DMS 273 (cell line): ENCODE data around the gene TUBE1.
"Not testable (repeated sequence)": the region's sequence is repeated elsewhere in the genome, so short reads cannot be mapped to it uniquely, and the experiment has no call there.

Source experiments
- DNase-seq: peaks from one replicate; lab custom pipeline; 2025; ENCODE audit not compliant: unreplicated experiment; lab: John Stamatoyannopoulos, UW

TUBE1 gene

DNA sequence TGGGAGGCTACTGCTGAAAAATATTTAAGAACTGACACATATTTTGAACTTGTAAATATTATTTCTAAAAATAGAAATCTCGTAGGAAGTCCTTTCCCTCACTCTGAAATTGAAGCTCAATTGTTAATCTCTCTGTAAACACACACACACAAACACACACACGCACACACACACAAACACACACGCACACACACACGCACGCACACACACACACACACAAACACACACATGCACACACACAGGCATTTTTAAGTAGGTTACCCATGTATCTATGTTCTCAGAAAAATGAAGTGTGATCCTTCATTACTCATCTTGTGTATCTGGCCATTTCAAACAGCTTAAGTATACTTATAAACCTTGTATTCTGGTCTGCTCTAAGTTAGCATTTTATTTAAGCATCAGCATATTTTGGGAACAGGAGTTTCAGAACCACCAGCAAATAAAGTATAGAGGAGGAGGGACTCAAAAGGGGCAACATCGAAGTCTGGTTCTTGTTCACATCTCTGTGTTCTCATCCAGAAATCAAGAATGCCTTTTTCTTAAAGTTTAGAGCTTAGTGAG, 21.8 kb downstream of the TUBE1 start:
- no peak for DNase-seq

DNA sequence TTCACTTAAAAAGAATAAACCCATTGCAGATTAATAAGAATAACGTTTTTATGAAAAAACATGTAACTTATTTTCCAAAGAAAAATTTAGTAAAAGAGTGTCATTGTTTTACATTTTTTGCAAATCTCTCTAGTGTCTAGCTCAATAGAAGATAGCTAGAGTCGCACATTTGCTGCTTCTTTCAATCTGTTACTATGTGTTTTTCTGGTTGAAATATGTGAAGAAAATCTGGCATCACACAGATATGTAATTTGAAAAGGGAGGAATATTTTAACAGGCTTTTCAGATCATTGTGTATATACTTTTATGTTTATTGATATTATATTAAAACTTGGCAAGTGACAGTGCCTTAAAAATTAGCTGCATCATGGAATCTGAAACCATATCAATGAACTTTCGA, 24.3 kb downstream of the TUBE1 start:
- DNase-seq, result no peak

DNA sequence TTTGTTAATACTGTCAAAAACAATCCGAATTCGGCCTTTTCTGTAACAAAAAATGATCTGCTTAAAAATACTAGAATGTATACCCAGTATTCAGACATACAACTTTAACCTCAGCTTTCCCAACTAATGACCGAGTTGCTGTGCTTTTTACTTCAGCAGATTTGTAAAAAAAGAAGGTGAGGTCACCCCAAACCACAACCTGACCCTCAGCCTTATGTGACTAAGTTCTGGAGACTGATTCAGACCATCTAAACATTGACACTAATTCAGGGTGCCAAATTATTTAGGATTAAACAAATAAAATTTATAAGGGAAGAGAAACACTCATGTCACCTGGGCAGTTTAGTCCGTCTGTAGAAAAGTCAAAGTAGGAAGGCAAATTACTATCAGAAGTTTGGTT, 25.7 kb downstream of the TUBE1 start:
- DNase-seq, result no peak

GRCh38 chr6:112058243-112059032, 28.8 kb downstream of the TUBE1 start:
- DNase-seq, result no peak

DNA sequence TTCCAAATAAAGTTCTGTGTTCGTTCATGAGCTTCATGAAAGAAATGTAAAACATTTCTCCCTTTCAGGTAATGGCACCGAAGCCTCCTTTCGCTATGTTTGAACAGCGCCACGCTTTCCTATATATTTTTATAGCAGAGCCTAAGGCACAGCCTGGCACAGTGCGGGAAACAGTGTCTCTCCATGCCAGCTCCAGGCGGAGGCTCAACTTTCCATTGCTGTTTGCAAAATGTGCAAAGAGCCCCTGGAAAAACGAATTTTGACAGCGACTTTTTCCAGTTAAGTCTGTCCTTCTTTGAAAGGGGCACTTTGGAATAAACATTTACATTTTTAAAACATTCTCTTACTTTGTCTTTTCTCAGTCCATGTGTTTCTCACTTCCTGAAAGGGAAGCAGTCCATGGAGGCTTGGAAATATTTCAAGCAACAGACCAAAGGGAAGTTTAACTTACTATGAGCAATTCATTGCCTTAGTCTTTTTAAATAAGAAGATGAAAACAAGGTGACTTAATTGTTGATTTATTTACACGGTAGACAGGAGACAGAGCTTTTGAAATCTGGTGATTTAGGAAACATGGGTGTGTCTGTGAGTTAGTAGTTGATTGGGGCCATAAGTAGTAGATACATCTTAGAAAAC, 32.6 kb downstream of the TUBE1 start:
- no peak for DNase-seq

GRCh38 chr6:112054001-112054400, 33.3 kb downstream of the TUBE1 start, which contains the start of gene CCN6:
Gene CCN6 (plus strand): TSS chr6:112054104. CDS start chr6:112054358, 254 bp downstream.
- no peak for DNase-seq

GRCh38 chr6:112051251-112051740, 36.0 kb downstream of the TUBE1 start:
- DNase-seq, result not testable (repeated sequence)

- DNase-seq, result no peak
Observed at GRCh38 chr6:112050429-112050828, 36.9 kb downstream of the TUBE1 start.

- no peak for DNase-seq
Observed at GRCh38 chr6:112049996-112050395, 37.3 kb downstream of the TUBE1 start.

DNA sequence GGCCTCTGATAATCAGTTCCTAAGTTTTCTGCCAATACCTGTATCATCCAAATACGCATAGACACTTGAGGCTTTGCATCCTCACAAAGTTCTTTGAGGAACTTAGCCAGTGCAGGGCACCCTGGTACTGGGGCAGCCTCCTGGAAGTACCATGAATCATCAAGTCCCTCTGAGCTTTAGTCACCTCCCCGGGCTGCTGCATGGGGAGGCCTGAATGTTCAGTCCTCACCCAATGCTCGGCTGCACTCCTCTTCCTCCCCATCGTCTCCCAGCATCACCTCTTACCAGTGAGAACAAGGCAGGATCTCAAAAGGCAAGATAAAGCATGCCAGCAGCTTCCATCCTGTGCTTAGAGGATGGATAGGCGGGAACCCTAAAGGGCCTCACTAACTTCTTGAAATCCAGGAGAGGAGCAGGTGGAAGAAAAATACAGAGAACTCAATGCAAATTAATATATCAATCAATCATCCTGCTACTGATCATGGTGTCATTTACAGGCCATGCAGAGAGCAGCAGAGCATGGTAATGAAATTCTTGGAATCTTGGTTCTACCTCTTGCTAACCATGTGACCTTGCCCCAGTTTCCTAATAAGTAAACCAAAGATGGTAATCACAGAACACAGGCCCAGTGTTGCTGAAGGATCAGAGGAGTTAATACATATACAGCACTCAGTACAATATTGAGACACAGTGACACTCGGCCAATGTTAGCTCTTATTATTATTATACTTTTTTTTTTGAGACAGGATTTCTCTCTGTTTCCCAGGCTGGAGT, 38.1 kb downstream of the TUBE1 start:
- no peak for DNase-seq

DNA sequence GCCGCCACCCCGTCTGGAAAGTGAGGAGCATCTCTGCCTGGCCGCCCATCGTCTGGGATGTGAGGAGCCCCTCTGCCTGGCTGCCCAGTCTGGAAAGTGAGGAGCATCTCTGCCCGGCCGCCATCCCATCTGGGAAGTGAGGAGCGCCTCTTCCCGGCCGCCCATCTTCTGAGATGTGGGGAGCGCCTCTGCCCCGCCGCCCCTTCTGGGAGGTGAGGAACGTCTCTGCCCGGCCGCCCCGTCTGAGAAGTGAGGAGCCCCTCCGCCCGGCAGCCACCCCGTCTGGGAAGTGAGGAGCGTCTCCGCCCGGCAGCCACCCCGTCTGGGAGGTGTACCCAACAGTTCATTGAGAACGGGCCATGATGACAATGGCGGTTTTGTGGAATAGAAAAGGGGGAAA, 39.8 kb downstream of the TUBE1 start:
- not testable (repeated sequence) for DNase-seq

GRCh38 chr6:112044856-112045255, 42.4 kb downstream of the TUBE1 start:
- DNase-seq, result no peak

GRCh38 chr6:112044196-112044595, 43.1 kb downstream of the TUBE1 start:
- no peak for DNase-seq

DNA sequence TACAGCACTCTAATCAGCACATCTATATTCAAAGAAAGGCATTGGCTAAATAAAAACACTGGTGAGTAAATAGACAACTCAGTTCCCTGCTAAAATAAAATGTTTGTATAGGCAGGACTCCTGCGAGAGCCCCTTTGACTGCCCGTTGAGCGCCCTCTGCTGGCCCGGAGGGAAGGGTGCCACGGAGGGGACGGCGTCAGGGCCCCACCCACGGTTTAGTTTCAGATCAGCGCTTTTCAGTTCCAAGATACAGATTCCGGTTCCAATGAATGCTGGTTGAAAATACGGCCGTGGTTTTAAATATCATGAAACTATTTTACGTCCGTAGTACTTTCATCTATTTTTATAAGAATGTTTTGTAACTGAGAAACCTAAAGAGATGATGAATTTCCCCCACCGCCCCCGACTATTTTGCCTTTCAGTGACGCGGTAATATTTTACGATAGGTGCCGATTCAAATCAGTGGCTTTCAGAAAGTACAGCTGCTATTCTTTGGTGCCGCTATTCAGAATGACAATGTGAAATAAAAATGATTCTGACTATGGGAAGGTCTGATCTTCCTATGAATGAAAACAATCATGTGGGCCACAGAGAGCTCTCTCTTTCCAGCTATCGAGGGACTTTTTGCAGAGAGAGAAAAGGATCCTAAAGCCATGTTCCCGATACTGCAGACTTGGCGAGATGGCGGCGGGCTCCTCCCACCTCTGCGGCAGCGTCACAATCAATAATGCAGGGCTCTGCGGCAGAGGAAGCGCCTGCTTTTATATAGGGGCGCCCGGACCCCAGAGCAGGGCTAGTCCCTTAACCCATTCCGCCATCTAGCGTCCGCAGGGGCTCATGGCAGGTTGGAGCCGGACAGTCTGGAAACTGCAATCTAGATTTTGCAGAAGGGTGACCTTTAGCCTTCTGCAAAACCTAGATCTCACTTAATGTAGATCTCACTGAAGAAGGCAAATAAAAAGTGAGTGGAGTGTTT, 44.0 kb downstream of the TUBE1 start:
- DNase-seq, result peak; percentile 97

DNA sequence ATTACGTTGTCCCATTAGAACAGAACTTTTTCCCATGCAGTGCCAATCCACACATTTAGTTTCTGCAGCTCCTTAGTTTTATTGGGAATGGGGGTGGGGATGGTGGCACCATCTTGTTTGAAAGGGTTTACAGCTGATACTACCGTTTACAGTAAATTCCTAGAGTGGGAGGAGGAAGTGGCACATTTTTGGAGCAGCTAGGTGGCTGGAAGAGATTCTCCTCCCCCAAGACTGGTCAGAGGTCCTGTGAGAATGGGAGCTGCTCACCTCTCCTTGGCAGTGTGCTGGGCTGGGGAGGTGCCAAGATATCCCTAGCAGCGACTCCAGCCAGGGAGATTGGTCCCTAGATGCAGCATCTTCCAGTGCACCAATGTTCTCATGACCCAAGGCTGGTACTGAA, 45.7 kb downstream of the TUBE1 start:
- DNase-seq, result no peak

DNA sequence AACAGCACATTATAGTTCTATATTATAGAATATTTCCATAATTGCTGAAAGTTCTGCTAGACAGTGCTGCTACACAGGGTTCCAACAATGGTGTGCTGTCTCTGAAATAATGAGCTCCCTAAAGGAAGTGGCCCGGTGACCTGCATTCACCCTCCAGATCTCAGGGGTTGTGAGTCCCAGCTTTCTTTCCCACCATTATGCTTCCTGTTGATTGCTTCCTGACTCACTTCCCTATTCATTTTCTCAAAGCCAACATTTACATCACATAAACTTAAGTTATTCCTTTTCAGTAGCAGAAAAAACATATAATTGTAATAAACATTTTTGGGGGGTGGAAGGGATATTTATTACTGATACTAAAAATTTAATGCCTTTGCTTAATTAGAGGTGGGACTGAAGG, 46.3 kb downstream of the TUBE1 start:
- no peak for DNase-seq

DNA sequence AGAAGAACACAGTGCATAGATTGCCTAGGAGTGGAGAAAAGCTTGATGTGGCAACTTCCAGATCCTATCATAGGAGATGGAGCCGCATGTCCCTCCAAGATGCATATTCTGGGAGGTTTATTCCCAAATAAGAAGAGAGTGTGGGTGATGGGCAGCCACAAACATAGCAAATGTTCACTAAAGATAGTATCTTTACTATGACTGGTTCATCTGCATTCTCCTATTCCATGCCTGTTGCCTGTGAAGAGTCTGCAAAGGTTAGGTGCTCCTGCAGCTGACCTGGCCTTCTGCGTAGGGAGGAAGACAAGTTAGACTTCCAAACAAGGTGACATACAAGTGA, 47.9 kb downstream of the TUBE1 start:
- DNase-seq, result no peak

DNA sequence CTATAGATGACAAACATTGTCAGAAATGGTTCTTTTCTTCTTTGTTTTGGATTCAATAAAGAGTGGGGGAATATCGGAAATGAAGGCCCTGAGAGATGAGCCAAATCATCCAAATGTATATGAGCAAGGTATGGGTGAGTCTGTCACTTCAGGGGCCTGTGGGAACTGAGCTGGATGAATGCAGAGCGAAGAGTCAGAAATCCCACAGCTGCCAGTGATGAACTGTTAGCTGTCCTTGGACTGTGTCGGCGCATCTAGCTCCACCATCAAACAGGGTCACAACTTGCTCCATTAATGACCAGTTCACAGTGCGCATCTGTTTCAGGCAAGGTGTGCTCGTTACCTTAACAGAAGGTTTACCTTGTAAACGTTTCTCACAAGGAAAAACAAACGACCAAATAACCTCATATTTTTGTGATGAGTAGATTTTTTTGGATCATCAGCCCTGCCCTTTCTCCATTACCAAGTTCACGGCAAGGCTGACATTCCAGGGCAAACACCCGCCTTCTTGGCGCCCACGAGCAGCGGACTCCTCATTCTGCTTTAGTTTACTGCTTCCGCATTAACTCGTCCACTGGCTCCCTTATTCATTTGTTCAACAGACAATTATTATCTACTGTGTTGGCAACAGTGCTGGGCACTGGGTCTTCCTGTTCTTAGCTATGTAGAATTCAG, 48.4 kb downstream of the TUBE1 start:
- DNase-seq, result no peak

GRCh38 chr6:112038268-112038667, 49.0 kb downstream of the TUBE1 start:
- DNase-seq, result no peak

DNA sequence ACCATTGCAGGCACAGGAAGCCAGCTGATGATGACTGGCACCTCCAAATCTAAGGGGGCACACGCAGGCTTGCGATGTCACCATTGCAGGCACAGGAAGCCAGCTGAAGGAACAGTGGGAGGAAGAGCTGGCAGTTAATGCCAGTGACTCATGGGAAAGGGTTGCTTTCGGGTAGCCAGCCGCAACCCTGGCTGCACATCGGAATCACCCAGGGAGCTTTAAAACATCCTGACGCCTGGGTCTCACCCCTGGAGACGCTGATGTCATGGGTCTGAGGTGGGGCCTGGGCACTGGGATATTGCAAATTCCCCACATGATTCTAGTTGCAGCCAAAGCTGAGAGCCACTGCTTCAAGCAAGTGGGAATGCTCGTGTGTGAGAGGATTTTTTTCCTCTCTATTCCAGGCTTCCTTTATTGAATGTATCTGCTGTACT, 49.5 kb downstream of the TUBE1 start:
- DNase-seq, result no peak
